ENCODE data around the gene CZIB. TPM values are rescaled to one million over a fixed set of nuclear protein-coding genes. Genes with fewer than 3 reads are reported as not detected.
A peak's percentile ranks its signal among the peaks of the same experiment; 100 is the strongest.

The CZIB gene
- total RNA-seq, 1 experiment from 2014 or later: 65.5 TPM

GRCh38 chr1:53250325-53250724 is 29.9 kb upstream of the CZIB start:
- no peak overlapping the region for H3K27ac ChIP-seq
- no peaks in the 10 kb centered on the region for H3K9me3 ChIP-seq (replicated peaks)
- DNase-seq: no peak
- H3K36me3 ChIP-seq: no peaks in the 10 kb centered on the region; the same call in 1 of the 2 replicates
- H3K4me3 ChIP-seq: no peak overlapping the region
- no peaks in the 10 kb centered on the region for H3K27me3 ChIP-seq
- no peaks in the 10 kb centered on the region for H3K4me1 ChIP-seq

DNA sequence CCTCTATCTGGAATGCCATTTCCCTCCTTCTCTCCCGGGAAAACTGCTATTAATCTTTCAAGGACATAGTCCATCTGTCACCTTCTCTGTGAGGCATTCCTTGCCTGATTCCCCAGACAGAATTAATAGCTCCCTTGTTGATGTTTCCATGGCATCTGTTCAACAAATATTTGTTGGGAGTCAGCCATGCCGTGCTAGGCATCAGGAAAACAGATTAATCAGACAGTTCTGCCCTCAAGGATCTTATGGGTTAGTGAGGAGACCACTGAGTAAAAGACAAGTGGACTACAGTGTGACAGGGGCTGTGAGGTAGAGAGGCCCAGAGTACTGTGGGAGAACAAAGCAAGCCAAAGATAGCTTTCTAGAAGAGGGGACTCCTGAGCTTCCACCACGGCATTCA is 29.3 kb upstream of the CZIB start:
- no peaks in the 10 kb centered on the region; the same call in 1 of the 2 replicates for H3K36me3 ChIP-seq
- H3K27ac ChIP-seq: no peak overlapping the region
- H3K27me3 ChIP-seq: no peaks in the 10 kb centered on the region
- no peak overlapping the region for H3K4me3 ChIP-seq
- DNase-seq: no peak
- no peaks in the 10 kb centered on the region for H3K9me3 ChIP-seq (replicated peaks)
- H3K4me1 ChIP-seq: no peaks in the 10 kb centered on the region

DNA sequence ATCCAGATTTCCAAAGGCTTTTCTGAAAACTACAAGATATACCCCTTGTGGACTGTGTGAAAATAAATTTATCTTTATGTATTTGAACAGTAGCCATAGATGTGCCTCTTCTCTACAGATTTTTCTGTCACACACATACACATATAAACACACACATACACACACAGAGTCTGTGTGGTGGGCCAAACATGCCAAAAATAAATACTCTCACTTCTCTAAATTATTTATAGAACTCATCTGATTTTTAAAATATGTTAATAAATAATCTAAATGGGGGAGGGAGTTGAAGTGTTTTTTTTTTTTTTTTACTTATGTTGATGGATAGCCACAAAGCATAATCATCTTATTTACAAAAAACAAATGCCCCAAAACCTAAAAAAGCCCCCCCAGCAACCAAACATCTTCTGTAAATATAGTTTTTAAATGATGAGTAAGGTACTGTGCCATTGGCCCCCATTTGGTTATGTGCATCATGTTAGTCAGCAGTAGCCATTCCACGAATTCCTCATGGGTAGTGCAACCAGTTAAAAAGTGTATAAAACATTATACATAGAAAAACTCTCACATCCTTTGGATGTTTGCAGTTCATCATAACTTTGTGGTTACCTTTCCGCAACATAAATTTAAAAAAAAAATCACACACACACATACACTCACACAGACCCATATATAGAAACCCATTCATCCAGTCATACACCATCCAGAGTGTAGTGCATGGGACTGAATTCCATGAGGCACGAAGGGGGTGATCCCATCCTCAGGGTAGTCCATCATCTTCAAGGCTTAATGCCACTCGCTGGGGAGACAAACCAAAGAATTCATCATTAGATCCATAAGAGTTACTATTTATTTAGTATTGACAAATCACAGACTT is 26.1 kb upstream of the CZIB start:
- Histone ChIP-seq H3K9me3 (replicated peaks) (no peaks in the 10 kb centered on the region), H3K27me3 (no peaks in the 10 kb centered on the region), H3K4me1 (no peaks in the 10 kb centered on the region), H3K27ac (no peak overlapping the region), H3K4me3 (no peak overlapping the region), H3K36me3 (no peaks in the 10 kb centered on the region; the same call in 1 of the 2 replicates)
- DNase-seq: no peak

DNA sequence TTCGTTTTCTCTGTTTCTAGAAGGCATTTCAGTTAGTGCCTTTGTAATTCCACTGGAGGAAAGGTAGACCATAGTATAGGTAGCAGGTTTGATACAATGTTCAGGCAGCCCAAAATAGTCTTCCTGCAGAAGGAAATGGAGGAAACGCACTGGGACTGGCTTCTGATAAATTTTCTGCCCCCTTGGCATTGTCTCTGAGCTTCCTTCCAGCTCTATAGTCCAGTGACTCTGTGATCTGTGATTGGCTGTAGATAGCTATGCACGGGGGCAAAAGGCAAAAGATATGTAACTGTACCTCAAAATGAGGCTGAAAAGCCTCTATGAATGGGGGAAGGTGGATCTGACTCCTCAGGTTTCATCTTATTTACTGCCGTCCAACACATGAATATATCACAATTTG is 23.7 kb upstream of the CZIB start:
- Histone ChIP-seq H3K4me3 (no peak overlapping the region), H3K36me3 (no peaks in the 10 kb centered on the region; the same call in 1 of the 2 replicates), H3K4me1 (peaks cover 1% of the 10 kb centered on the region; the same call in 1 of the 2 replicates), H3K27ac (no peak overlapping the region), H3K9me3 (replicated peaks) (no peaks in the 10 kb centered on the region), H3K27me3 (no peaks in the 10 kb centered on the region)
- DNase-seq: no peak

DNA sequence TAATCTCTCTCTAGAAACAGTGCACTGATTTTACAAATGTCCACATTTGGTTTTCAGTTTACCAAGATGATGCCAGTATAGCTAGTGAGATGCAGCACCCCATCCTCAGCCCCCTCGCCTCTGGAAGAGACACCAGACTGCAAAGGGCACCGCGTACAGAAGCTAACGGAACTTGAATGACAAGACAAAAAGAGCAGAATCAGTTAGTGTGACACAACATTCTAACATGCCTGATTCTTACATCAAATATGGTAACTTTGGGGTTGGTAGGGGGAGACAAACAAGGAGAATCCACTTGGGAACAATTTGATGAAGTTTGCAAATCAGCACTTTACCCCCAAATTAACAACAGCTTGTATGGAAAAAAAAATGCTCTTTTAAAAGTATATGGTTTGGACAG is 21.9 kb upstream of the CZIB start:
- Histone ChIP-seq H3K4me1 (peaks cover 3% of the 10 kb centered on the region; the same call in 1 of the 2 replicates), H3K36me3 (no peaks in the 10 kb centered on the region; the same call in 1 of the 2 replicates), H3K27me3 (no peaks in the 10 kb centered on the region), H3K27ac (no peak overlapping the region), H3K9me3 (replicated peaks) (no peaks in the 10 kb centered on the region), H3K4me3 (no peak overlapping the region)
- DNase-seq: no peak

GRCh38 chr1:53241828-53242227 is 21.4 kb upstream of the CZIB start:
- Histone ChIP-seq H3K4me3 (no peak overlapping the region), H3K9me3 (replicated peaks) (no peaks in the 10 kb centered on the region), H3K27ac (no peak overlapping the region), H3K27me3 (no peaks in the 10 kb centered on the region), H3K4me1 (peaks cover 3% of the 10 kb centered on the region; the same call in 1 of the 2 replicates), H3K36me3 (no peaks in the 10 kb centered on the region; the same call in 1 of the 2 replicates)
- DNase-seq: no peak

- Histone ChIP-seq H3K27me3 (no peaks in the 10 kb centered on the region), H3K9me3 (replicated peaks) (no peaks in the 10 kb centered on the region), H3K36me3 (peaks cover 21% of the 10 kb centered on the region), H3K4me3 (peak within 1 kb of the TSS; percentile 91), H3K27ac (peak within 1 kb of the TSS; percentile 59), H3K4me1 (peaks cover 3% of the 10 kb centered on the region; the same call in 1 of the 2 replicates)
- DNase-seq: peak; percentile 97
Observed at GRCh38 chr1:53238197-53239155, 18.0 kb upstream of the CZIB start, which contains the start of gene MAGOH. TSS of gene MAGOH (minus strand) at chr1:53238518. CDS start at chr1:53238448, 70 bp downstream.

- Histone ChIP-seq H3K27ac (peak overlapping the region; percentile 59), H3K27me3 (no peaks in the 10 kb centered on the region)
Observed at GRCh38 chr1:53237638-53238037, 17.2 kb upstream of the CZIB start.

DNA sequence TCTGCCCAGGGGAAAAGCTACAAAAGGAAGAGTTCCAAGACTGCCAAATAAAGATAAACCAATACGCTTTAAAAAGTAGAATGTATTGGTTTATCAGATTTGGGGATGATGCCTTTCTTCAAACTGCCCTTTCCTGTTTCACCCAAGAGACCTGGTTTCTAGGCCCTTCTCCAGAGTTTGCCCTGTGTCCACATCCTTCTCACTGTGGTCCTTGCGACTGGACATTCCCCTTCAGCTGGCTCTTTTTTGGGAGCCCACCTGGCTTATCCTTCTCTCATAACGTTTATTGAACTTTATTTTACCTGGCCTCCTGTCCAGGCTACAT is 490 bp upstream of the CZIB start:
- Histone ChIP-seq H3K27ac (peak overlapping the region; percentile 82), H3K9me3 (replicated peaks) (no peaks in the 10 kb centered on the region), H3K4me3 (peak overlapping the region; percentile 87), H3K4me1 (no peaks in the 10 kb centered on the region), H3K27me3 (no peaks in the 10 kb centered on the region), H3K36me3 (no peaks in the 10 kb centered on the region)
- DNase-seq: no peak

More at GRCh38 chr1:53237638-53238037, 17.2 kb upstream of the CZIB start:
- H3K4me3 ChIP-seq: peak overlapping the region; percentile 91
- H3K9me3 ChIP-seq (replicated peaks): no peaks in the 10 kb centered on the region
- H3K4me1 ChIP-seq: peaks cover 3% of the 10 kb centered on the region; the same call in 1 of the 2 replicates
- peak in 1 of 2 experiments; percentile 13 for DNase-seq
- peaks cover 27% of the 10 kb centered on the region for H3K36me3 ChIP-seq

- Histone ChIP-seq H3K27ac (peak overlapping the region; percentile 82; the same call in 1 of the 2 replicates), H3K4me1 (no peaks in the 10 kb centered on the region), H3K9me3 (replicated peaks) (no peaks in the 10 kb centered on the region), H3K4me3 (peak overlapping the region; percentile 87), H3K27me3 (no peaks in the 10 kb centered on the region), H3K36me3 (0 out of 2 replicates have a peak, but pooled peaks cover 4% of the 10 kb centered on the region)
- no peak for DNase-seq
Observed at GRCh38 chr1:53219711-53220110, 723 bp downstream of the CZIB start.

DNA sequence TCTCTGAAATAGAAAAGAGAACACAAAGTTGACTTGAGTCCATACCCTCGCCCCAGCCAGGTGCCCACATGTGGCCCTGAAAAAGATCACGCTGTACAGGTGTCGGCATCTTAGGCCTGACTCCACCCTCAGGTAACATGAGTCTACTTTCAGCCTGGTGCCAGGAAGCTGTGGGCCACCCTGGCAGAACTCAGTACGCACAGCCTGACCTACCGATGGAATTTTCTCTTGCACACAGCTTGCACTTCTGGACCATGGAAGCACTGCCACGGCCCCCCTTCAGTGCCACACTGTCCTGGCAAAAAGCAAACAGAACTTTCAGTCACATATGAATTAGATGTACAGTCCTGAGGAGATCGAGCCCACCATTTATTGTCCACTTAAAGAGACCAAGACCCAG is 2.2 kb downstream of the CZIB start:
- H3K36me3 ChIP-seq: peaks cover 17% of the 10 kb centered on the region

DNA sequence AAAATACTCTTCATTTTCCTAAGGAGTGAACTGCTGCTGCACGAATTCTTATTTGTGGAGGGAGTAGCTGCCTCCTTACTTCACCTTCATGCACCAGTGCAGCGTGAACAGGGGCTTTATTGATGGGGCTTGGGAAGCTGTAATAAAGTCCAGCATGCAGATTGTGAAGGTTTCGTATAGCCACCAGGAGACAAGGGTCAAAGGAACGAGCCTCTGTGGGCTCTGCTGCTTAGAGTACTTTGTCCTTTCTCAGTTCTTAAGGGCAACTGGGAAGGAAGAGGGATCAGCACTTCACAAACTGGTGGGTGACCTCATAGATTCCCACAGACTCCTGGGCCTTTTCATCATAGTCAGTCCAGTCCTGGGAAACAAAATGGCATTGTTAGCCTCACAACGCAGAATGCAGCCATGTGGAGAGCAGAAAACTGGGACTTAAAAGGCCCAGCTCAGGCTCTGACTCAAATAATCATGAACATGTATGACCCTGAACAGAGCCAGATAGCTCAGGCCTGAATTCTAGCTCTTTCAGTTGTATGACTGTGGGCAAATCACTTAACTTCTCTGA is 6.0 kb downstream of the CZIB start:
- no peak overlapping the region for H3K4me3 ChIP-seq
- H3K4me1 ChIP-seq: no peaks in the 10 kb centered on the region
- no peak for DNase-seq
- peaks cover 38% of the 10 kb centered on the region for H3K36me3 ChIP-seq
- no peaks in the 10 kb centered on the region for H3K9me3 ChIP-seq (replicated peaks)
- no peaks in the 10 kb centered on the region for H3K27me3 ChIP-seq
- no peak overlapping the region for H3K27ac ChIP-seq

More for the DNA sequence above, 2.2 kb downstream of the CZIB start:
- H3K4me3 ChIP-seq: no peak overlapping the region
- no peak for DNase-seq
- no peaks in the 10 kb centered on the region for H3K9me3 ChIP-seq (replicated peaks)
- H3K4me1 ChIP-seq: no peaks in the 10 kb centered on the region
- H3K27ac ChIP-seq: no peak overlapping the region
- H3K27me3 ChIP-seq: no peaks in the 10 kb centered on the region

DNA sequence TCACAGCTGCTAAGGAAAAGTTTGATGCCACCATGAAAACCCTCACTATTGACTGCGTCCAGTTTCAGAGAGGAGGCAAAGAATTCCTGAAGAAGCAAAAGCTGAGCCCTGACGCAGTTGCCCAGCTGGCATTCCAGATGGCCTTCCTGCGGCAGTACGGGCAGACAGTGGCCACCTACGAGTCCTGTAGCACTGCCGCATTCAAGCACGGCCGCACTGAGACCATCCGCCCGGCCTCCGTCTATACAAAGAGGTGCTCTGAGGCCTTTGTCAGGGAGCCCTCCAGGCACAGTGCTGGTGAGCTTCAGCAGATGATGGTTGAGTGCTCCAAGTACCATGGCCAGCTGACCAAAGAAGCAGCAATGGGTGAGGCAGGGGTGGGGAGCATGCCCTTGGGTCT is 9.5 kb downstream of the CZIB start:
- Histone ChIP-seq H3K27ac (no peak overlapping the region), H3K36me3 (peaks cover 64% of the 10 kb centered on the region), H3K9me3 (replicated peaks) (peaks cover 12% of the 10 kb centered on the region), H3K27me3 (no peaks in the 10 kb centered on the region), H3K4me1 (no peaks in the 10 kb centered on the region), H3K4me3 (no peak overlapping the region)
- no peak for DNase-seq

- H3K36me3 ChIP-seq: peaks cover 67% of the 10 kb centered on the region
- DNase-seq: no peak
- H3K27me3 ChIP-seq: no peaks in the 10 kb centered on the region
- H3K27ac ChIP-seq: no peak overlapping the region
- H3K4me1 ChIP-seq: no peaks in the 10 kb centered on the region
- peaks cover 12% of the 10 kb centered on the region for H3K9me3 ChIP-seq (replicated peaks)
- H3K4me3 ChIP-seq: no peak overlapping the region
Observed at GRCh38 chr1:53210352-53210751, 10.1 kb downstream of the CZIB start.
